ENCODE measurements around the gene ZNF362.

DNA sequence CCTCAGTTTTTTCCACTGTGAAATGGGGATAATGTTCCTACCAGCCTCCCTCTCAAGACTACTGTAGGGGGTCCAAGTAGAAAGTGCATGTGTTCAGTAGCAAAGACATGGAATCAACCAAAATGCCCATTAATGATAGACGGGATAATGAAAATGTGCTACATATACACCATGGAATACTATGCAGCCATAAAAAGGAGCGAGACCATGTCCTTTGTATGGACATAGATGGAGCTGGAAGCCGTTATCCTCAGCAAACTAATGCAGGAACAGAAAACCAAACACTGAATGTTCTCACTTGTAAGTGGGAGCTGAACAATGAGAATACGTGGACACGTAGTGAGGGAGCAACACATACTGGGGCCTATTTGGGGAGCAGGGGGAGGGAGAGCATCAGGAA lies 6.1 kb upstream of the ZNF362 start:
- TF ChIP-seq, protein P1, sequence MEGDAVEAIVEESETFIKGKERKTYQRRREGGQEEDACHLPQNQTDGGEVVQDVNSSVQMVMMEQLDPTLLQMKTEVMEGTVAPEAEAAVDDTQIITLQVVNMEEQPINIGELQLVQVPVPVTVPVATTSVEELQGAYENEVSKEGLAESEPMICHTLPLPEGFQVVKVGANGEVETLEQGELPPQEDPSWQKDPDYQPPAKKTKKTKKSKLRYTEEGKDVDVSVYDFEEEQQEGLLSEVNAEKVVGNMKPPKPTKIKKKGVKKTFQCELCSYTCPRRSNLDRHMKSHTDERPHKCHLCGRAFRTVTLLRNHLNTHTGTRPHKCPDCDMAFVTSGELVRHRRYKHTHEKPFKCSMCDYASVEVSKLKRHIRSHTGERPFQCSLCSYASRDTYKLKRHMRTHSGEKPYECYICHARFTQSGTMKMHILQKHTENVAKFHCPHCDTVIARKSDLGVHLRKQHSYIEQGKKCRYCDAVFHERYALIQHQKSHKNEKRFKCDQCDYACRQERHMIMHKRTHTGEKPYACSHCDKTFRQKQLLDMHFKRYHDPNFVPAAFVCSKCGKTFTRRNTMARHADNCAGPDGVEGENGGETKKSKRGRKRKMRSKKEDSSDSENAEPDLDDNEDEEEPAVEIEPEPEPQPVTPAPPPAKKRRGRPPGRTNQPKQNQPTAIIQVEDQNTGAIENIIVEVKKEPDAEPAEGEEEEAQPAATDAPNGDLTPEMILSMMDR (conservative IDR thresholded peaks at IDR 0.05; ENCODE audit: low read length) = no peak
- no peak for TF ChIP-seq EZH2phosphoT487 (IDR thresholded peaks at IDR 0.05; ENCODE audit: borderline replicate concordance, low read depth, low read length)
